Measurements from ENCODE around the gene FARP1.
"Not testable (repeated sequence)": the region's sequence is repeated elsewhere in the genome, so short reads cannot be mapped to it uniquely, and the experiment has no call there.

Gene FARP1

GRCh38 chr13:98345107-98345935 is 202.4 kb downstream of the FARP1 start:
- no peak for DNase-seq

GRCh38 chr13:98346904-98347636 is 204.2 kb downstream of the FARP1 start:
- DNase-seq: no peak

- no peak for DNase-seq
Observed at GRCh38 chr13:98347756-98348155, 204.9 kb downstream of the FARP1 start.

- DNase-seq: no peak
Observed at GRCh38 chr13:98348466-98349200, 205.7 kb downstream of the FARP1 start.

GRCh38 chr13:98349731-98350305 is 206.9 kb downstream of the FARP1 start:
- no peak for DNase-seq

GRCh38 chr13:98350746-98351330 is 207.9 kb downstream of the FARP1 start:
- DNase-seq: no peak

GRCh38 chr13:98351636-98352035 is 208.7 kb downstream of the FARP1 start:
- no peak for DNase-seq

GRCh38 chr13:98352226-98352625 is 209.3 kb downstream of the FARP1 start:
- no peak for DNase-seq

- DNase-seq: no peak
Observed at GRCh38 chr13:98353750-98354149, 210.9 kb downstream of the FARP1 start.

- DNase-seq: no peak
Observed at GRCh38 chr13:98358937-98359336, 216.0 kb downstream of the FARP1 start.

- DNase-seq: no peak
Observed at GRCh38 chr13:98360545-98360944, 217.7 kb downstream of the FARP1 start.

- no peak for DNase-seq
Observed at GRCh38 chr13:98363326-98363725, 220.4 kb downstream of the FARP1 start.

- no peak for DNase-seq
Observed at GRCh38 chr13:98364179-98364578, 221.3 kb downstream of the FARP1 start.

- DNase-seq: no peak
Observed at GRCh38 chr13:98364647-98365046, 221.8 kb downstream of the FARP1 start.

GRCh38 chr13:98365302-98365701 is 222.4 kb downstream of the FARP1 start:
- no peak for DNase-seq

GRCh38 chr13:98366010-98366409 is 223.1 kb downstream of the FARP1 start:
- no peak for DNase-seq

- DNase-seq: no peak
Observed at GRCh38 chr13:98366443-98366842, 223.5 kb downstream of the FARP1 start.

- no peak for DNase-seq
Observed at GRCh38 chr13:98366959-98367358, 224.1 kb downstream of the FARP1 start.

GRCh38 chr13:98368019-98368418 is 225.1 kb downstream of the FARP1 start:
- no peak for DNase-seq

GRCh38 chr13:98369520-98369919 is 226.6 kb downstream of the FARP1 start:
- DNase-seq: not testable (repeated sequence)

GRCh38 chr13:98370261-98370660 is 227.4 kb downstream of the FARP1 start:
- no peak for DNase-seq

GRCh38 chr13:98370806-98371515 is 228.1 kb downstream of the FARP1 start:
- DNase-seq: no peak
